GM12878 (cell line): ENCODE measurements around the gene IGLON5. TPM values are rescaled to one million over a fixed set of nuclear protein-coding genes. Genes with fewer than 3 reads are reported as not detected.
A peak's percentile ranks its signal among the peaks of the same experiment; 100 is the strongest.

Experiments
- CUX1 ChIP-seq: IDR thresholded peaks from 2 replicates; pipeline ENCODE4 v1.6.1; 2012; ENCODE audit warnings: improper control_type of control experiment, low read depth, low read length; ENCODE audit not compliant: insufficient replicate concordance
- EGR1 ChIP-seq, 2 experiments: IDR thresholded peaks; 1 replicate in 1 of 2; 2 replicates in 1 of 2; pipeline ENCODE4 v1.6.1; 2011 to 2012; ENCODE audit warnings: low read depth in 2 of 2, low read length in 2 of 2, borderline replicate concordance in 1 of 2, mild to moderate bottlenecking in 1 of 2, moderate library complexity in 1 of 2
- HDAC2 ChIP-seq: fragments of 200-600 bp; sonication (generic); IDR thresholded peaks from 2 replicates; pipeline ENCODE4 v1.6.1; 2017
- MXI1 ChIP-seq: fragments of 150-350 bp; IDR thresholded peaks from 2 replicates; pipeline ENCODE4 v1.6.1; 2011; ENCODE audit warnings: low read depth, mild to moderate bottlenecking, inconsistent platforms, low read length, improper control_type of control experiment
- NR2C1 ChIP-seq: fragments of 450-650 bp; IDR thresholded peaks from 2 replicates; pipeline ENCODE4 v1.6.1; 2017; ENCODE audit warnings: antibody characterized with exemption, mild to moderate bottlenecking, moderate library complexity
- PKNOX1 ChIP-seq: fragments of 450-650 bp; IDR thresholded peaks from 2 replicates; pipeline ENCODE4 v1.6.1; 2016; ENCODE audit warnings: mild to moderate bottlenecking
- SIX5 ChIP-seq: IDR thresholded peaks from 2 replicates; pipeline ENCODE4 v1.6.1; 2011; ENCODE audit warnings: mild to moderate bottlenecking, low read depth, low read length, moderate library complexity; ENCODE audit not compliant: severe bottlenecking
- SMAD5 ChIP-seq: IDR thresholded peaks from 2 replicates; pipeline ENCODE4 v1.6.1; 2016; ENCODE audit warnings: antibody characterized with exemption, low read depth
- SUZ12 ChIP-seq: fragments of 200-600 bp; sonication (generic); IDR thresholded peaks from one replicate; pipeline ENCODE4 v1.6.1; 2018; ENCODE audit warnings: antibody characterized with exemption, mild to moderate bottlenecking; ENCODE audit not compliant: unreplicated experiment
- TCF7 ChIP-seq: IDR thresholded peaks from 2 replicates; pipeline ENCODE4 v1.6.1; 2014; ENCODE audit warnings: antibody characterized with exemption, borderline replicate concordance
- USF2 ChIP-seq: IDR thresholded peaks from 2 replicates; pipeline ENCODE4 v1.6.1; 2011; ENCODE audit warnings: low read depth, low read length, improper control_type of control experiment, borderline replicate concordance
- polyA plus RNA-seq, 11 experiments: library from polyadenylated mRNA; depleted of rRNA in 4 of 11; unstranded in 6 of 11; stranded (reverse) in 5 of 11; fragments of >200 nt; fragmentation: Nextera tagmentation in 4 of 11; fragmentation: Illumina TruSeq in 1 of 11; extraction: Ambion mirVana in 4 of 11; extraction: Trizol in 1 of 11; gene quantifications; 1 replicate in 1 of 11; 2 replicates in 10 of 11; pipeline versions ENCODE4 v1.2.1 to v1.2.3, GENCODE V29; 2011 to 2016; ENCODE audit warnings: inconsistent platforms in 2 of 11, missing spikeins in 2 of 11, low read depth in 1 of 11
- total RNA-seq, 4 experiments: library from RNA; depleted of rRNA in 3 of 4; stranded (reverse); fragments of >200 nt in 3 of 4; fragmentation: Illumina TruSeq in 1 of 4; extraction: Trizol in 1 of 4; gene quantifications; 2 replicates each; pipeline versions ENCODE4 v1.2.1 to v1.2.3, GENCODE V29; 2013 to 2021
- TF ChIP-seq, protein P1 (sequence below): fragments of 450-650 bp; IDR thresholded peaks from 2 replicates; pipeline ENCODE4 v1.6.1; 2018; ENCODE audit warnings: mild to moderate bottlenecking, low read depth, moderate library complexity; ENCODE audit not compliant: partially characterized antibody
- TF ChIP-seq, protein P2 (sequence below): fragments of 450-650 bp; IDR thresholded peaks from 2 replicates; pipeline ENCODE4 v1.6.1; 2017; ENCODE audit warnings: mild to moderate bottlenecking, moderate library complexity

Gene IGLON5
- total and polyA plus RNA-seq, 10 of the 15 experiments (the other 5 are each of a cell fraction or from before 2014, with no cell fraction given), result not detected

GRCh38 chr19:51372649-51373504 lies 61.4 kb downstream of the IGLON5 start, which contains the start of gene NKG7 (continued):
- TF ChIP-seq EGR1 (IDR thresholded peaks at IDR 0.05; ENCODE audit: borderline replicate concordance in 1 of 2, low read depth in 2 of 2, low read length in 2 of 2) (no peak), NR2C1 (no peak), USF2 (no peak), SMAD5 (no peak), PKNOX1 (peak; percentile 54; the same call in 1 of the 2 replicates), HDAC2 (no peak), SIX5 (no peak), CUX1 (no peak), MXI1 (no peak), TCF7 (no peak), SUZ12 (no peak)
- TF ChIP-seq, protein P1, sequence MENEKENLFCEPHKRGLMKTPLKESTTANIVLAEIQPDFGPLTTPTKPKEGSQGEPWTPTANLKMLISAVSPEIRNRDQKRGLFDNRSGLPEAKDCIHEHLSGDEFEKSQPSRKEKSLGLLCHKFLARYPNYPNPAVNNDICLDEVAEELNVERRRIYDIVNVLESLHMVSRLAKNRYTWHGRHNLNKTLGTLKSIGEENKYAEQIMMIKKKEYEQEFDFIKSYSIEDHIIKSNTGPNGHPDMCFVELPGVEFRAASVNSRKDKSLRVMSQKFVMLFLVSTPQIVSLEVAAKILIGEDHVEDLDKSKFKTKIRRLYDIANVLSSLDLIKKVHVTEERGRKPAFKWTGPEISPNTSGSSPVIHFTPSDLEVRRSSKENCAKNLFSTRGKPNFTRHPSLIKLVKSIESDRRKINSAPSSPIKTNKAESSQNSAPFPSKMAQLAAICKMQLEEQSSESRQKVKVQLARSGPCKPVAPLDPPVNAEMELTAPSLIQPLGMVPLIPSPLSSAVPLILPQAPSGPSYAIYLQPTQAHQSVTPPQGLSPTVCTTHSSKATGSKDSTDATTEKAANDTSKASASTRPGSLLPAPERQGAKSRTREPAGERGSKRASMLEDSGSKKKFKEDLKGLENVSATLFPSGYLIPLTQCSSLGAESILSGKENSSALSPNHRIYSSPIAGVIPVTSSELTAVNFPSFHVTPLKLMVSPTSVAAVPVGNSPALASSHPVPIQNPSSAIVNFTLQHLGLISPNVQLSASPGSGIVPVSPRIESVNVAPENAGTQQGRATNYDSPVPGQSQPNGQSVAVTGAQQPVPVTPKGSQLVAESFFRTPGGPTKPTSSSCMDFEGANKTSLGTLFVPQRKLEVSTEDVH, result peak; percentile 32
- TF ChIP-seq, protein P2, sequence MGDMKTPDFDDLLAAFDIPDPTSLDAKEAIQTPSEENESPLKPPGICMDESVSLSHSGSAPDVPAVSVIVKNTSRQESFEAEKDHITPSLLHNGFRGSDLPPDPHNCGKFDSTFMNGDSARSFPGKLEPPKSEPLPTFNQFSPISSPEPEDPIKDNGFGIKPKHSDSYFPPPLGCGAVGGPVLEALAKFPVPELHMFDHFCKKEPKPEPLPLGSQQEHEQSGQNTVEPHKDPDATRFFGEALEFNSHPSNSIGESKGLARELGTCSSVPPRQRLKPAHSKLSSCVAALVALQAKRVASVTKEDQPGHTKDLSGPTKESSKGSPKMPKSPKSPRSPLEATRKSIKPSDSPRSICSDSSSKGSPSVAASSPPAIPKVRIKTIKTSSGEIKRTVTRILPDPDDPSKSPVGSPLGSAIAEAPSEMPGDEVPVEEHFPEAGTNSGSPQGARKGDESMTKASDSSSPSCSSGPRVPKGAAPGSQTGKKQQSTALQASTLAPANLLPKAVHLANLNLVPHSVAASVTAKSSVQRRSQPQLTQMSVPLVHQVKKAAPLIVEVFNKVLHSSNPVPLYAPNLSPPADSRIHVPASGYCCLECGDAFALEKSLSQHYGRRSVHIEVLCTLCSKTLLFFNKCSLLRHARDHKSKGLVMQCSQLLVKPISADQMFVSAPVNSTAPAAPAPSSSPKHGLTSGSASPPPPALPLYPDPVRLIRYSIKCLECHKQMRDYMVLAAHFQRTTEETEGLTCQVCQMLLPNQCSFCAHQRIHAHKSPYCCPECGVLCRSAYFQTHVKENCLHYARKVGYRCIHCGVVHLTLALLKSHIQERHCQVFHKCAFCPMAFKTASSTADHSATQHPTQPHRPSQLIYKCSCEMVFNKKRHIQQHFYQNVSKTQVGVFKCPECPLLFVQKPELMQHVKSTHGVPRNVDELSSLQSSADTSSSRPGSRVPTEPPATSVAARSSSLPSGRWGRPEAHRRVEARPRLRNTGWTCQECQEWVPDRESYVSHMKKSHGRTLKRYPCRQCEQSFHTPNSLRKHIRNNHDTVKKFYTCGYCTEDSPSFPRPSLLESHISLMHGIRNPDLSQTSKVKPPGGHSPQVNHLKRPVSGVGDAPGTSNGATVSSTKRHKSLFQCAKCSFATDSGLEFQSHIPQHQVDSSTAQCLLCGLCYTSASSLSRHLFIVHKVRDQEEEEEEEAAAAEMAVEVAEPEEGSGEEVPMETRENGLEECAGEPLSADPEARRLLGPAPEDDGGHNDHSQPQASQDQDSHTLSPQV, result no peak
